HCT116 (cell line): ENCODE data around the gene FUOM. TPM values are rescaled to one million over a fixed set of nuclear protein-coding genes. Genes with fewer than 3 reads are reported as not detected.

Experiments
- ATAC-seq: fragments of 200-7000 bp; cut with Tn5 transposase; 2 replicates; pipeline ENCODE4 v1.9.1; 2020; ENCODE audit warnings: mild to moderate bottlenecking, moderate library complexity
- BruUV-seq: library from RNA; stranded (reverse); fragments of 400-500 nt; replicated peaks from 2 replicates; lab custom pipeline; 2021; lab: Mats Ljungman, UMichigan
- CTCF ChIA-PET: fragments of 300-600 bp; sonication (Branson Sonifier 250); formaldehyde crosslinking; loops from one replicate; lab custom pipeline; 2021; ENCODE audit warnings: antibody characterized with exemption; lab: Charles Lee
- POLR2A ChIA-PET: fragments of 300-600, 350-600 bp; sonication (Branson Sonifier 250); formaldehyde crosslinking; loops from one replicate; lab custom pipeline; 2021; ENCODE audit warnings: antibody characterized with exemption; lab: Charles Lee
- RAD21 ChIA-PET, 2 experiments: fragments of 300-600 bp; sonication (Branson Sonifier 250); formaldehyde crosslinking; loops; one replicate each; lab custom pipeline; 2023; ENCODE audit warnings: low total read pairs in 2 of 2; ENCODE audit not compliant: uncharacterized antibody in 2 of 2, unreplicated experiment in 2 of 2, low non-redundant PET in 1 of 2; lab: Charles Lee
- DNase-seq: peaks from one replicate; pipeline ENCODE4 v3.0.0-alpha.2; 2010; ENCODE audit warnings: low read depth, low spot score
- H2AFZ ChIP-seq: fragments of 200-600 bp; shearing (Covaris generic), sonication (generic); 2 replicates; pipeline ENCODE4 v1.6.1; 2017; ENCODE audit warnings: low read depth, mixed run types, mixed read lengths, antibody characterized with exemption, low read length; ENCODE audit not compliant: poor library complexity, severe bottlenecking
- H3K27ac ChIP-seq: 2 replicates; pipeline ENCODE4 v1.5.1; 2012; ENCODE audit warnings: low read depth, low read length
- H3K27me3 ChIP-seq: fragments of 200-600 bp; sonication (generic); 2 replicates; pipeline ENCODE4 v1.6.1; 2016; ENCODE audit warnings: mixed run types, low read length, mixed read lengths; ENCODE audit not compliant: insufficient read depth
- H3K36me3 ChIP-seq, 2 experiments: fragments of 200-500 bp in 1 of 2; fragments of 200-600 bp in 1 of 2; sonication (Bioruptor generic) in 1 of 2; sonication (generic) in 1 of 2; 2 replicates each; pipeline versions ENCODE4 v1.5.1 to v1.6.1; 2014 to 2016; ENCODE audit warnings: low read length in 2 of 2, inconsistent platforms in 1 of 2, mixed read lengths in 1 of 2, mixed run types in 1 of 2; ENCODE audit not compliant: insufficient read depth in 2 of 2, control insufficient read depth in 1 of 2
- H3K4me1 ChIP-seq, 2 experiments: fragments of 200-600 bp in 1 of 2; sonication (generic) in 1 of 2; 2 replicates each; pipeline versions ENCODE4 v1.5.1 to v1.6.1; 2012 to 2017; ENCODE audit warnings: low read length in 2 of 2, inconsistent platforms in 1 of 2, mild to moderate bottlenecking in 1 of 2, mixed read lengths in 1 of 2, mixed run types in 1 of 2, moderate library complexity in 1 of 2; ENCODE audit not compliant: insufficient read depth in 2 of 2, control insufficient read depth in 1 of 2
- H3K4me2 ChIP-seq: fragments of 200-600 bp; sonication (generic); 2 replicates; pipeline ENCODE4 v1.6.1; 2017; ENCODE audit warnings: mixed run types, low read length, mixed read lengths
- H3K4me3 ChIP-seq, 2 experiments: fragments of 200-600 bp in 1 of 2; sonication (generic) in 1 of 2; replicated peaks in 1 of 2; 2 replicates each; pipeline ENCODE4 v1.5.1; 2011 to 2016; ENCODE audit warnings: low read length in 2 of 2, control low read depth in 1 of 2, low read depth in 1 of 2, mild to moderate bottlenecking in 1 of 2, mixed read lengths in 1 of 2, mixed run types in 1 of 2
- H3K79me2 ChIP-seq: fragments of 200-600 bp; sonication (generic); 2 replicates; pipeline ENCODE4 v1.6.1; 2017; ENCODE audit warnings: mild to moderate bottlenecking, mixed run types, low read length, moderate library complexity, mixed read lengths; ENCODE audit not compliant: insufficient read depth
- H3K9ac ChIP-seq: fragments of 200-600 bp; sonication (generic); 2 replicates; pipeline ENCODE4 v1.6.1; 2016; ENCODE audit warnings: low read length, mixed read lengths
- H3K9me2 ChIP-seq: fragments of 200-600 bp; sonication (generic), shearing (Covaris generic); 2 replicates; pipeline ENCODE4 v1.6.1; 2017; ENCODE audit warnings: mixed run types, mild to moderate bottlenecking, moderate library complexity; ENCODE audit not compliant: insufficient read depth
- H3K9me3 ChIP-seq, 2 experiments: fragments of 200-500 bp in 1 of 2; fragments of 200-600 bp in 1 of 2; sonication (Bioruptor generic) in 1 of 2; sonication (generic) in 1 of 2; 2 replicates each; pipeline ENCODE4 v1.6.1; 2014 to 2017; ENCODE audit warnings: low read length in 2 of 2, mixed read lengths in 2 of 2, inconsistent platforms in 1 of 2, low read depth in 1 of 2, mild to moderate bottlenecking in 1 of 2, mixed run types in 1 of 2, moderate library complexity in 1 of 2; ENCODE audit not compliant: control insufficient read depth in 1 of 2, insufficient read depth in 1 of 2
- H4K20me1 ChIP-seq: fragments of 200-600 bp; sonication (generic), shearing (Covaris generic); 2 replicates; pipeline ENCODE4 v1.6.1; 2017; ENCODE audit warnings: mixed run types, mild to moderate bottlenecking, moderate library complexity; ENCODE audit not compliant: insufficient read depth
- ATF3 ChIP-seq: IDR thresholded peaks from 2 replicates; pipeline ENCODE4 v1.6.1; 2012
- CEBPB ChIP-seq: IDR thresholded peaks from 2 replicates; pipeline ENCODE4 v1.6.1; 2012; ENCODE audit warnings: low read depth
- CTCF ChIP-seq, 3 experiments: fragments of 200-600 bp in 1 of 3; sonication (generic) in 1 of 3; IDR thresholded peaks in 2 of 3; conservative IDR thresholded peaks in 1 of 3; 2 replicates each; pipeline ENCODE4 v1.5.1; 2012 to 2017; ENCODE audit warnings: low read depth in 2 of 3, low read length in 2 of 3, antibody characterized with exemption in 1 of 3, borderline replicate concordance in 1 of 3, control low read depth in 1 of 3, mild to moderate bottlenecking in 1 of 3, mixed read lengths in 1 of 3, mixed run types in 1 of 3, moderate library complexity in 1 of 3; ENCODE audit not compliant: insufficient read depth in 1 of 3
- ELF1 ChIP-seq: IDR thresholded peaks from 2 replicates; pipeline ENCODE4 v1.6.1; 2012; ENCODE audit warnings: low read depth, borderline replicate concordance
- EZH2phosphoT487 ChIP-seq: fragments of 200-600 bp; IDR thresholded peaks from 2 replicates; pipeline ENCODE4 v1.6.1; 2018; ENCODE audit warnings: antibody characterized with exemption, borderline replicate concordance
- FOSL1 ChIP-seq: IDR thresholded peaks from 2 replicates; pipeline ENCODE4 v1.6.1; 2012; ENCODE audit warnings: low read depth
- MAX ChIP-seq: IDR thresholded peaks from 2 replicates; pipeline ENCODE4 v1.6.1; 2012
- POLR2A ChIP-seq: IDR thresholded peaks from 2 replicates; pipeline ENCODE4 v1.7.0; 2011; ENCODE audit warnings: borderline replicate concordance; ENCODE audit not compliant: insufficient read depth, insufficient read length; ENCODE audit errors: extremely low read depth
- RAD21 ChIP-seq: IDR thresholded peaks from 2 replicates; pipeline ENCODE4 v1.6.1; 2012; ENCODE audit warnings: low read depth, mild to moderate bottlenecking
- SIN3A ChIP-seq: IDR thresholded peaks from 2 replicates; pipeline ENCODE4 v1.6.1; 2012; ENCODE audit warnings: low read depth
- SP1 ChIP-seq: IDR thresholded peaks from 2 replicates; pipeline ENCODE4 v1.6.1; 2012; ENCODE audit warnings: low read depth
- TCF7L2 ChIP-seq: IDR thresholded peaks from 2 replicates; pipeline ENCODE4 v1.7.0; 2011; ENCODE audit warnings: borderline replicate concordance, inconsistent platforms; ENCODE audit not compliant: insufficient read depth, insufficient read length; ENCODE audit errors: extremely low read depth
- YY1 ChIP-seq: IDR thresholded peaks from 2 replicates; pipeline ENCODE4 v1.6.1; 2011; ENCODE audit warnings: low read length, low read depth, moderate library complexity, mild to moderate bottlenecking; ENCODE audit not compliant: insufficient replicate concordance; ENCODE audit errors: extremely low read depth
- intact Hi-C: fragments of 100-400 bp; cut with micrococcal nuclease; formaldehyde crosslinking; loops from 2 replicates; pipeline ENCODE4 v1.10.0; 2022
- total RNA-seq: library from RNA; stranded (reverse); gene quantifications from one replicate; pipeline ENCODE4 v1.2.1, GENCODE V29; 2021; ENCODE audit not compliant: unreplicated experiment

FUOM gene
- total RNA-seq, 1 experiment from 2014 or later, result 21.5 TPM

GRCh38 chr10:133325440-133326222 lies 32.2 kb downstream of the FUOM start:
- no peak overlapping the region for H3K4me3 ChIP-seq
- H3K4me2 ChIP-seq, result no peak overlapping the region
- ChIA-PET RAD21 (no interaction called here), CTCF (no interaction called here), POLR2A (no interaction called here)
- no peak for ATAC-seq
- no peaks in the 10 kb centered on the region for H3K9me2 ChIP-seq
- no peak overlapping the region for H3K27ac ChIP-seq
- no peaks in the 10 kb centered on the region for H3K79me2 ChIP-seq
- peaks cover 3 to 20% of the 10 kb centered on the region in 2 experiments for H3K4me1 ChIP-seq
- TF ChIP-seq MAX, result no peak
- TF ChIP-seq FOSL1, result no peak
- TF ChIP-seq YY1, result no peak
- TF ChIP-seq SP1, result no peak
- TF ChIP-seq RAD21, result no peak
- TF ChIP-seq CEBPB, result no peak
- TF ChIP-seq POLR2A, result no peak
- TF ChIP-seq TCF7L2, result no peak
- no peak for TF ChIP-seq ATF3
- no peak for TF ChIP-seq SIN3A
- TF ChIP-seq, all 23 proteins: peak for 0
- Histone ChIP-seq H3K36me3 (no peaks in the 10 kb centered on the region), H3K9ac (no peak overlapping the region), H4K20me1 (no peaks in the 10 kb centered on the region), H3K27me3 (no peaks in the 10 kb centered on the region), H2AFZ (no peak overlapping the region), H3K9me3 (no peaks in the 10 kb centered on the region)
- intact Hi-C loops, result no loop called here
- no peak for DNase-seq
- BruUV-seq, result no TSS peak

GRCh38 chr10:133324857-133325260 lies 33.0 kb downstream of the FUOM start:
- Histone ChIP-seq H3K79me2 (no peaks in the 10 kb centered on the region), H3K9me2 (no peaks in the 10 kb centered on the region), H3K27me3 (no peaks in the 10 kb centered on the region), H3K9me3 (no peaks in the 10 kb centered on the region), H3K4me3 (no peak overlapping the region), H3K9ac (no peak overlapping the region), H3K36me3 (no peaks in the 10 kb centered on the region), H3K4me1 (peaks cover 3 to 20% of the 10 kb centered on the region in 2 experiments), H4K20me1 (no peaks in the 10 kb centered on the region), H3K4me2 (no peak overlapping the region; the same call in 1 of the 2 replicates), H2AFZ (no peak overlapping the region), H3K27ac (no peak overlapping the region)
- no peak for TF ChIP-seq EZH2phosphoT487
- TF ChIP-seq ELF1, result no peak
- no peak for TF ChIP-seq CTCF (IDR thresholded peaks at IDR 0.05 in 2 of 3, conservative IDR thresholded peaks at IDR 0.05 in 1 of 3; ENCODE audit: borderline replicate concordance in 1 of 3, insufficient read depth in 1 of 3, low read depth in 2 of 3, low read length in 2 of 3)
- DNase-seq (no peak), ATAC-seq (no peak)
- intact Hi-C loops, result no loop called here
- BruUV-seq, result no TSS peak
- CTCF ChIA-PET, result no interaction called here
- POLR2A ChIA-PET, result interaction anchor here (0.6 kb wide), 1 partner anchor 358 kb away, joined by 5 read pairs; no protein-coding TSS in a partner anchor
- RAD21 ChIA-PET, result no interaction called here
